HL-60/S4 treated with retinoic acid at 250 ng/mL for 4 days and 3 days (cell line): Measurements from ENCODE around the gene HHAT.

Source experiments
- in situ Hi-C: fragments of 300-500 bp; cut with MboI; formaldehyde crosslinking; loops from 2 replicates; pipeline ENCODE4 v1.7.0; 2022; ENCODE audit warnings: low sequenced_read_pairs

HHAT gene

GRCh38 chr1:210698661-210699060, 370.0 kb downstream of the HHAT start:
- in situ Hi-C loops = no loop called here

DNA sequence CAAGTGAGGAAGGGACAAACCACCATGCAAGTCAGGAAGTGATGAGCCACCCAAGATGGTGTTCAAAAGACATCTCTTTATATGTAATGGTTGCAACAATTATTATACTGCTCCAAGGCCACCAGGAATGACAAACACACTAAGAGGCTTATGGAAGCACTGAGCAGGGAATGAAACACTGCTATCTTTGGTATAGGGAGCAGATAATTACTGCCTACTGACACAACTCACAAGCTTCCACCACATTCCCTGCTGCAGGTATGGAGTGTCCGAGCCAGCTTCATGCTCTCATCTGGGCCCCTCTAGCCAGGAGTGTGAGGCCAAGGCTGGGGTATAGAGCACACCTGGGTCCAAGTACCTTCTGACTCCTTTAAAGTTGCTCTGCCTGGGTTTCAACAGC, 371.4 kb downstream of the HHAT start:
- in situ Hi-C loops = no loop called here

GRCh38 chr1:210700511-210700910, 371.8 kb downstream of the HHAT start:
- in situ Hi-C loops = no loop called here

- in situ Hi-C loops = no loop called here
These were observed 373.8 kb downstream of the HHAT start for GRCh38 chr1:210702506-210702905.

GRCh38 chr1:210703593-210703992, 374.9 kb downstream of the HHAT start:
- in situ Hi-C loops = no loop called here

DNA sequence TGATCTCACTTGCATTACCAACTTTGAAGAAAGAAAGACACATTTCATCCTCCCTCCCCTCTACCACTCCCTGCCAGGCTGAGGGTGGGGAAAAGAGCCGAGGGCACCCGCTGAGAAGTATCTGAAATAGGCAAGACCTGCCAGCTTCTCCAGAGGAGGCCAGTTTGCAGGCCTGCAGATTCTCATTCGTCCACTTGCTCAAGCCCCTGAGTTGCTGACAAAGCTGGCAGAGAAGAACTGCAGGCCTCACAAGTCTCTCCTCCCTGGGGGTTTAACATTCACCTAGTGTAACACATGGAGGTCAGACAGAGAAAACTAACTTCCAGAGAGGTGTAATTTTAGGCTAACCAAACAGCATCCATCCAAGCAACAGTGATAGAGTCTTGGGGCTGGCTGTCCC, 376.4 kb downstream of the HHAT start:
- in situ Hi-C loops = no loop called here

GRCh38 chr1:210706246-210706645, 377.5 kb downstream of the HHAT start:
- in situ Hi-C loops = no loop called here

DNA sequence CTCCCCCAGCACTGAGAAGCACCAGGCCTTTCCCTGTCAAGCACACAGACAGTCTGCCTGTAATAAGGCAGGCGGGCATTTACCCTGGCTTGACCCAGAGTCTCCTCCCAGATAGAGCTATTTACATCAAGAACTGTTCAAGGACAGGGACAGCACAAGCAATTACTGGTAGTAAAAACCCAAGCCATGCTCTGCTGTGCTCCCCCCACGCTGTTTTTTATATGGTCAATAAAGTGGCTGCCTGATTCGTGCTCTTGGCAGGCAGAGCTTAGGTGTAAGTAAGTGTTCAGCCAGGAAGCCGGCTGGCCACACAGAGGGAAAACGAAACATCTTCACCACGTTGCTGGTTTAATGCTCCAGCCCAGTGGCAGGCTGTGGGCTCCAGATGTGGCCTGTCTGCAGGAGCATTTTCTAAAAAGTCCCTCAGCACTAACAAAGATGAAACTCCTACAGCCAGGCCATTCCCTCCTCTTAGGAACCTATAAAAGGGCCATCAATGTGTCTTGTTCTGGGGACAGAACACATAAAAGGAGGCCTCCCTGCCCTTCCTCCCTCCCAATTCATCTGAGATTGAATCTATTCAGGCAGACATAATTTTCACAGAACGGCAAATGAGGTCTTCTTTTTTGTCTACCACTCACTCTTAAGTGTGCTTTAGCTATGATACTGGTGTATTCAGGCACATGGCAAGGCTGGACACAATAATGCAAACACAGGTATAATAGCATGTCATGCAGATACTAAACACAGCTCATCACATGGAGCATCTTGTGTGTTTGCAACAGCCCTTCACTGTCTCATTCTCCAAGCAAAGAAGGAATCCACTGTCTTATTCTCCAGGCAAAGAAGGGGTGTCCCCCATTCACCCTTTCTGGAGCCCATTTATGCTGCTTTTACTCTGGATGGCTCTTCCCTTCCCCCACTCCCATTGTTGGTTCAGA, 378.9 kb downstream of the HHAT start:
- in situ Hi-C loops = no loop called here

GRCh38 chr1:210709701-210710100, 381.0 kb downstream of the HHAT start:
- in situ Hi-C loops = no loop called here

DNA sequence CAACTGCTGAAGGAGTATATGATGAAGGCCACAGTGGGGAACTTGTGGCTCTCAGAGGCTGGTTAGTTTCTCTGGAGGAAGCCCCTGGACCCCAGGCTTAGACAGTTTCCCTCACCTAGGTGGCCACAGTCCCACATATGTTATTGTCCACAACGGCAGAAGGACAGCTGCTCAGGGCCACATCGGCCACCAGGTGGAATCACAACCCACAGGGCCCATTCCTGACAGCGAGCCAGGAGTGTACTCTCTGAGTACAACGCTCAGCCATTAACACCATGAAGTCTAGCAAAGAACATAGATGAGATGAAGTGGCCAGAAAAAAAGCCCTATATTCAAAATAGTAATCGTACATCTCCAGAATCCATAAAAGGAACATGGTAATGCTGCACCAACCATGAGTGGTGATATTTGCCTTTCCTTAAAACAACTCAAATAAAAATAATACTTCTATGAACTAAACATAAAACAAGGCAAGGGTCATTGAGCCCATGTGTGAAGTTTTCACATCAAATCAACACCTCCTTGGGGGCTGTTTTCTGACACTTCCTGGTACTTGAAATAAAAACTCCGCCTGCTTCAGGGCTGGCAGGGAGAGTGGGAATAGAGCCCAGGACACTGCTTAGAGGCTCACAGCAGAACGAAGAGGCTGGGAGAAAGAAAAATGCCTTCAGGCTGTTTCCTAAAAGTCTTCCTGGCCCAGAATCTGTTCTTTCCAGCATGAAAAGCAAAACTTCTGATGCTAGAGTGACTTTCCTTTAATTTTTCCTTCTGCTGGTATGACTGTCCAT, 383.3 kb downstream of the HHAT start:
- in situ Hi-C loops = no loop called here

DNA sequence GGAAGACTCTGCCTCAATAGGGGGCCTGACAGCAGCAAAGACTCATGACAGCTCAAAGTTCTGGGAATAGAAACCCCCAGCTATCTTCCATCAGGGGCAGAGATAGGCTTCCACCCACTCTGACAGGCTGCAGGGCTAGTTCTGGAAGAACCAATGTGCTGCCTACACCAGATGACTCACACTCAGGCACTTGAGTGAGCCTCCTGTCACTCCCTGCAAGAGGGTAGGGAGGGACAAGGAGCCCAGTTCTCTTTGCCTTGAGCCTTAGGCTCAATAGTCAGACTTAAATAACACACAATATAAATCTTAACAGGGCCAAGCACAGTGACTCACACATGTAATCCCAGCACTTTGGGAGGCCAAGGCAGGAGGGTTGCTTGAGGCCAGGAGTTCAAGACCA, 386.4 kb downstream of the HHAT start:
- in situ Hi-C loops = no loop called here

- in situ Hi-C loops = no loop called here
These were observed 393.8 kb downstream of the HHAT start for GRCh38 chr1:210722410-210723081.

- in situ Hi-C loops = no loop called here
These were observed 394.9 kb downstream of the HHAT start for GRCh38 chr1:210723646-210724045.

GRCh38 chr1:210724768-210725167, 396.1 kb downstream of the HHAT start:
- in situ Hi-C loops = no loop called here
